PC-9 (cell line): ENCODE data around the gene BIRC2. TPM values are rescaled to one million over a fixed set of nuclear protein-coding genes. Genes with fewer than 3 reads are reported as not detected.
"Not testable (repeated sequence)": the region's sequence is repeated elsewhere in the genome, so short reads cannot be mapped to it uniquely, and the experiment has no call there.

Source experiments
- Bru-seq: library from RNA; stranded (reverse); fragments of 400-500 nt; gene quantifications from one replicate; lab custom pipeline; 2021; lab: Mats Ljungman, UMichigan
- BruChase-seq, 2 experiments: library from RNA; stranded (reverse); fragments of 400-500 nt; gene quantifications; one replicate each; lab custom pipeline; 2021; lab: Mats Ljungman, UMichigan
- BruUV-seq: library from RNA; stranded (reverse); fragments of 400-500 nt; replicated peaks from 2 replicates; lab custom pipeline; 2021; lab: Mats Ljungman, UMichigan
- CTCF ChIA-PET: fragments of 300-600 bp; sonication (Branson Sonifier 250); formaldehyde crosslinking; loops from one replicate; lab custom pipeline; 2022; ENCODE audit warnings: antibody characterized with exemption; lab: Charles Lee
- POLR2A ChIA-PET: fragments of 300-600 bp; sonication (Branson Sonifier 250); formaldehyde crosslinking; loops from one replicate; lab custom pipeline; 2022; ENCODE audit warnings: antibody characterized with exemption; ENCODE audit not compliant: unreplicated experiment; lab: Charles Lee
- DNase-seq, 2 experiments: peaks; one replicate each; pipeline versions ENCODE4 v3.0.0 to v3.0.0-alpha.2; 2015 to 2022; ENCODE audit warnings: mixed read lengths in 1 of 2
- H2AFZ ChIP-seq: fragments of 200-600 bp; sonication (generic); 2 replicates; pipeline ENCODE4 v1.8.1; 2017; ENCODE audit warnings: antibody characterized with exemption
- H3F3A ChIP-seq: fragments of 200-600 bp; sonication (generic); 2 replicates; pipeline ENCODE4 v1.8.1; 2017; ENCODE audit warnings: antibody characterized with exemption, mild to moderate bottlenecking, low read depth; ENCODE audit not compliant: insufficient read depth
- H3K27ac ChIP-seq: fragments of 200-600 bp; sonication (generic); 2 replicates; pipeline ENCODE4 v1.6.1; 2016; ENCODE audit warnings: mixed run types
- H3K27me3 ChIP-seq: fragments of 200-600 bp; sonication (generic); 2 replicates; pipeline ENCODE4 v1.6.1; 2016; ENCODE audit warnings: low read depth, mixed run types; ENCODE audit not compliant: insufficient read depth
- H3K36me3 ChIP-seq: fragments of 200-600 bp; sonication (generic); 2 replicates; pipeline ENCODE4 v1.6.1; 2016; ENCODE audit warnings: low read depth, mixed run types
- H3K4me1 ChIP-seq: fragments of 200-600 bp; sonication (generic); replicated peaks from 2 replicates; pipeline ENCODE4 v1.6.1; 2016; ENCODE audit warnings: mixed run types; ENCODE audit not compliant: insufficient read depth
- H3K4me2 ChIP-seq: fragments of 200-600 bp; sonication (generic); 2 replicates; pipeline ENCODE4 v1.6.1; 2017; ENCODE audit warnings: mixed run types
- H3K4me3 ChIP-seq: fragments of 200-600 bp; sonication (generic); 2 replicates; pipeline ENCODE4 v1.6.1; 2016; ENCODE audit warnings: mixed run types
- H3K79me2 ChIP-seq: fragments of 200-600 bp; sonication (generic); 2 replicates; pipeline ENCODE4 v1.6.1; 2017; ENCODE audit warnings: low read depth, mixed run types
- H3K9me2 ChIP-seq: fragments of 200-600 bp; sonication (generic); 2 replicates; pipeline ENCODE4 v1.8.1; 2017; ENCODE audit warnings: mild to moderate bottlenecking; ENCODE audit not compliant: insufficient read depth
- H3K9me3 ChIP-seq: fragments of 200-600 bp; sonication (generic); 2 replicates; pipeline ENCODE4 v1.8.1; 2016; ENCODE audit warnings: low read depth; ENCODE audit not compliant: insufficient read depth
- H4K20me1 ChIP-seq: fragments of 200-600 bp; sonication (generic); 2 replicates; pipeline ENCODE4 v1.8.1; 2017; ENCODE audit not compliant: insufficient read depth
- EZH2 ChIP-seq: fragments of 200-600 bp; sonication (generic); IDR thresholded peaks from 2 replicates; pipeline ENCODE4 v1.8.0; 2017; ENCODE audit warnings: antibody characterized with exemption, low read depth
- intact Hi-C: fragments of 100-400 bp; cut with micrococcal nuclease; formaldehyde crosslinking; loops from one replicate; pipeline ENCODE4 v1.10.0; 2022; ENCODE audit not compliant: unreplicated experiment
- long read RNA-seq: library from polyadenylated mRNA; stranded (forward); transcript quantifications from one replicate; pipeline ENCODE4 v2.0.0, GENCODE V29; 2022
- total RNA-seq: library from RNA; stranded (reverse); gene quantifications from 2 replicates; pipeline ENCODE4 v1.2.3, GENCODE V29; 2021
- TF ChIP-seq, protein P1 (sequence below): fragments of 200-600 bp; sonication (generic); conservative IDR thresholded peaks from 2 replicates; pipeline ENCODE4 v1.6.1; 2017; ENCODE audit warnings: mixed run types, antibody characterized with exemption, mild to moderate bottlenecking, moderate library complexity

BIRC2 gene
- 33.7 and 37.5 TPM in 2 replicates for total RNA-seq
- percentile 89 among the genes with signal in this experiment for Bru-seq, nascent RNA
- BruChase-seq, experiment 1, labeled RNA remaining after a 2-hour chase, result percentile 93 among the genes with signal in this experiment
- BruChase-seq, experiment 2, labeled RNA remaining after a 6-hour chase, result percentile 88 among the genes with signal in this experiment
- long read RNA-seq, transcript BIRC2-201 (9 exons, 3,743 nt), result major isoform, 54 of 77 reads
- long read RNA-seq, partial matches to known transcripts, result 14 of 77 reads
- long read RNA-seq, other reads (novel, unspliced or antisense), result 8 of 77 reads

DNA sequence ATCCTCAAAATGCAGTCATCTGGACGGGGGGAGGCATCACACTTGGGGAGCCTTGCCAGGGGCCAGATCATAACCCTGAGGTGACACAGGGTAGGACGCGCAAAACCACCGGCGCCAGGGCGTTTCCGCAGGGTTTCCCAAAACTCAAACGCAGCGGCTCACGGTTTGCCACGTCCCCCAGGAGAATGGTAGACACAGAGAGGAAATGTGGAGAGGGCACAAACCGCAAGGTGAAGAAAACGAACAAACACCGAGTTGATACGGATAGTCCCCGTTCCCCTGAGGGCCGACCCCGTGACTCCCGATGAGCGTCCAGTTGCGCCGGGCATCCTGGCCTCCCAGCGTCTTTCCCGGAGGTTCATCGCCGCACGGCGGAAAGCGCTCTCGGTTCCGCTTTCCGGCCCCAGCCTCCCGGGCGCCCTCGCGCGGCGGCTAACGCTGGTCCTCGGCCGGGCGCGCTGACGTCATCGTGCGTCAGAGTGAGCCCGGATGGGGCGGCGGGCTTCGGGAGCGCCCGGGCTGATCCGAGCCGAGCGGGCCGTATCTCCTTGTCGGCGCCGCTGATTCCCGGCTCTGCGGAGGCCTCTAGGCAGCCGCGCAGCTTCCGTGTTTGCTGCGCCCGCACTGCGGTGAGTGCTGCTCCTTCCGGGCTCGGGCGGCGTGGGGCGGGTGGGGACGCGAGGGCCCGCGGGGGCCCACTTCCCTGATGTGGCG is at the start of gene BIRC2:
Gene BIRC2 (plus strand): TSS at position 467 of the 714 bp plus-strand sequence. CDS start 2,641 bp downstream, outside the sequence.
- peak within 1 kb of the TSS; percentile 87 for H3K27ac ChIP-seq
- H3F3A ChIP-seq, result peaks cover 17% of the 10 kb centered on the region; the same call in 1 of the 2 replicates
- peaks cover 29% of the 10 kb centered on the region for H3K4me1 ChIP-seq
- H4K20me1 ChIP-seq, result no peaks in the 10 kb centered on the region
- ChIA-PET CTCF (interaction anchor here (0.6 kb wide), 1 partner anchor 30 kb away, joined by 9 read pairs; no protein-coding TSS in a partner anchor), POLR2A (no interaction called here)
- intact Hi-C loops, result loop anchor here (1.0 to 5.0 kb wide), 6 partner anchors 40 to 484 kb away; no protein-coding TSS in a partner anchor
- no TSS peak for BruUV-seq
- H3K9me3 ChIP-seq, result no peaks in the 10 kb centered on the region
- H3K27me3 ChIP-seq, result no peaks in the 10 kb centered on the region
- H3K36me3 ChIP-seq, result peaks cover 24% of the 10 kb centered on the region; the same call in 1 of the 2 replicates
- H3K9me2 ChIP-seq, result no peaks in the 10 kb centered on the region
- peak within 1 kb of the TSS; percentile 69 for H3K4me3 ChIP-seq
- peak; percentile 85 to 96 for DNase-seq
- TF ChIP-seq, protein P1, sequence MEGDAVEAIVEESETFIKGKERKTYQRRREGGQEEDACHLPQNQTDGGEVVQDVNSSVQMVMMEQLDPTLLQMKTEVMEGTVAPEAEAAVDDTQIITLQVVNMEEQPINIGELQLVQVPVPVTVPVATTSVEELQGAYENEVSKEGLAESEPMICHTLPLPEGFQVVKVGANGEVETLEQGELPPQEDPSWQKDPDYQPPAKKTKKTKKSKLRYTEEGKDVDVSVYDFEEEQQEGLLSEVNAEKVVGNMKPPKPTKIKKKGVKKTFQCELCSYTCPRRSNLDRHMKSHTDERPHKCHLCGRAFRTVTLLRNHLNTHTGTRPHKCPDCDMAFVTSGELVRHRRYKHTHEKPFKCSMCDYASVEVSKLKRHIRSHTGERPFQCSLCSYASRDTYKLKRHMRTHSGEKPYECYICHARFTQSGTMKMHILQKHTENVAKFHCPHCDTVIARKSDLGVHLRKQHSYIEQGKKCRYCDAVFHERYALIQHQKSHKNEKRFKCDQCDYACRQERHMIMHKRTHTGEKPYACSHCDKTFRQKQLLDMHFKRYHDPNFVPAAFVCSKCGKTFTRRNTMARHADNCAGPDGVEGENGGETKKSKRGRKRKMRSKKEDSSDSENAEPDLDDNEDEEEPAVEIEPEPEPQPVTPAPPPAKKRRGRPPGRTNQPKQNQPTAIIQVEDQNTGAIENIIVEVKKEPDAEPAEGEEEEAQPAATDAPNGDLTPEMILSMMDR, result peak; percentile 74
- TF ChIP-seq EZH2, result no peak
- peaks cover 40% of the 10 kb centered on the region for H3K79me2 ChIP-seq
- H2AFZ ChIP-seq, result peak within 1 kb of the TSS; percentile 89
- peak within 1 kb of the TSS; percentile 83 for H3K4me2 ChIP-seq

DNA sequence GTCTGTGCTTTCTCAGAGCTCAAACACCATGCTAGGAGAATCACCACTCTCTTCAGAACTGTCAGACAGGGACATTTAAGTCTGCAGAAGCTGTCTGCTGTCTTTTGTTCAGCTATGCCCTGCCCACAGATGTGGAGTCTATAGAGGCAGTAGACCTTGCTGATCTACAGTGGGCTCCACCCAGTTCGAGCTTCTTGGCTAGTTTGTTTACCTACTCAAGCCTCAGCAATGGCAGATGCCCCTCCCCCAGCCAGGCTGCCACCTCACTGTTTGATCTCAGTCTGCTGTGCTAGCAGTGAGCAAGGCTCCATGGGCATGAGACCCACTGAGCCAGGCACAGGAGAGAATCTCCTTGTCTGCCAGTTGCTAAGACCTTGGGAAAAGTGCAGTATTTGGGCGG is 46.2 kb upstream of the BIRC2 start:
- BruUV-seq, H3K27ac ChIP-seq, H3K79me2 ChIP-seq, H3F3A ChIP-seq, H3K27me3 ChIP-seq, CTCF ChIA-PET, H3K4me2 ChIP-seq, H2AFZ ChIP-seq, H3K4me3 ChIP-seq, H3K9me2 ChIP-seq, DNase-seq, POLR2A ChIA-PET, H3K36me3 ChIP-seq, intact Hi-C loops, H4K20me1 ChIP-seq: not testable (repeated sequence)
- H3K9me3 ChIP-seq, result peaks cover 19% of the 10 kb centered on the region; the same call in 1 of the 2 replicates
- H3K4me1 ChIP-seq, result peaks cover 11% of the 10 kb centered on the region

DNA sequence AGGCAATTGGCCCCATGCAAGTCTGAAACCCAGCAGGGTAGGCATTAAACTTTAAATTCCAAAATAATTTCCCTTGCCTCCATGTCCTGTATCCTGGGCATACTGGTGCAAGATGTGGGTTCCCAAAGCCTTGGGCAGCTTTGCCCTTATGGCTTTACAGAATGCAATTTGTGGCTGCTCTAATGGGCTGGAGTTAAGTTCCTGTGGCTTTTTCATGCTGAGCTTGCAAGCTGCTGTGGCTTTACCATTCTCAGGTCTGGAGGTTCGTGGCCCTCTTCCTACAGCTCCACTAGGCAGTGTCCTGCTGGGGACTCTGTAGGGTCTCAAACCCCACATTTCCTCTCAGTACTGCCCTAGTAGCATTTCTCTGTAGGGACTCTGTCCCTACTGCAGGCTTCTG is 44.8 kb upstream of the BIRC2 start:
- no peak for TF ChIP-seq EZH2
- Histone ChIP-seq H2AFZ (no peak overlapping the region), H3K27me3 (no peaks in the 10 kb centered on the region), H3K36me3 (no peaks in the 10 kb centered on the region), H3K9me3 (peaks cover 19% of the 10 kb centered on the region; the same call in 1 of the 2 replicates), H3K27ac (no peak overlapping the region), H3K79me2 (no peaks in the 10 kb centered on the region), H3K4me3 (no peak overlapping the region), H3K4me1 (peaks cover 25% of the 10 kb centered on the region), H3K9me2 (no peaks in the 10 kb centered on the region), H3F3A (peaks cover 21% of the 10 kb centered on the region), H3K4me2 (no peak overlapping the region), H4K20me1 (no peaks in the 10 kb centered on the region)
- CTCF ChIA-PET, result no interaction called here
- no TSS peak for BruUV-seq
- no peak for DNase-seq
- POLR2A ChIA-PET, result no interaction called here
- intact Hi-C loops, result no loop called here

DNA sequence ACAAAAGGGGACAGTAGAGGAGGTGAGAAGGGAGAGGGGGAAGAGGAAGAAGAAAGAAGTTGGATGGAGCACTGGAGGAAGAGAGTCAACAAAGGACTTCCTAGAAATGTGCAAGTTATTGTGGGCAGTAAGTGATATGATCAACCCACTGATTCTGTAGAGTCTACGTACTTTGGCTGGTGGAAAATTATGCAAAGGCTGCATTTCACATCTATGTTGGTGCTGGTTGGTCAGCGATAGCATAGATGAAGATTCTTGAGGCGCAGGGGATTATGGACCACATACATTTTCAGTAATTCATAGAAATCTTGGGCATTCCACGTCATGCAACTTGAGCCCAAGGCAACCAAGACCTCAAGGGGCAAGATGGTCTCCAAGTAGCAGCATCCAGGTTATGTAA is 42.3 kb upstream of the BIRC2 start:
- BruUV-seq, result no TSS peak
- TF ChIP-seq, protein P1, result no peak
- TF ChIP-seq EZH2, result no peak
- H3K9me3 ChIP-seq, result peaks cover 19% of the 10 kb centered on the region; the same call in 1 of the 2 replicates
- CTCF ChIA-PET, result no interaction called here
- H3K36me3 ChIP-seq, result no peaks in the 10 kb centered on the region
- intact Hi-C loops, result loop anchor here (5.0 kb wide), 2 partner anchors 43 to 148 kb away; partner anchors contain the start of genes BIRC2 and TMEM123
- no peaks in the 10 kb centered on the region; the same call in 1 of the 2 replicates for H3K9me2 ChIP-seq
- peaks cover 32% of the 10 kb centered on the region for H3F3A ChIP-seq
- H3K4me1 ChIP-seq, result peaks cover 37% of the 10 kb centered on the region
- no peak overlapping the region for H3K4me3 ChIP-seq
- no peaks in the 10 kb centered on the region for H3K79me2 ChIP-seq
- POLR2A ChIA-PET, result no interaction called here
- H4K20me1 ChIP-seq, result no peaks in the 10 kb centered on the region
- no peak overlapping the region for H3K4me2 ChIP-seq
- H3K27ac ChIP-seq, result no peak overlapping the region
- H2AFZ ChIP-seq, result no peak overlapping the region
- DNase-seq, result no peak
- H3K27me3 ChIP-seq, result no peaks in the 10 kb centered on the region
